PC-3 (cell line): ENCODE measurements around the gene TRIM27. TPM values are rescaled to one million over a fixed set of nuclear protein-coding genes. Genes with fewer than 3 reads are reported as not detected.

Experiments used
- ATAC-seq: fragments of 200-7000 bp; cut with Tn5 transposase; 2 replicates; pipeline ENCODE4 v1.9.1; 2020; ENCODE audit warnings: mild to moderate bottlenecking, moderate library complexity
- BruUV-seq: library from RNA; stranded (reverse); fragments of 400-500 nt; replicated peaks from 2 replicates; lab custom pipeline; 2021; lab: Mats Ljungman, UMichigan
- CTCF ChIA-PET: fragments of 300-600 bp; sonication (Branson Sonifier 250); formaldehyde crosslinking; loops from one replicate; lab custom pipeline; 2022; ENCODE audit warnings: antibody characterized with exemption; lab: Charles Lee
- POLR2A ChIA-PET: fragments of 300-600 bp; sonication (Branson Sonifier 250); formaldehyde crosslinking; loops from one replicate; lab custom pipeline; 2022; ENCODE audit warnings: antibody characterized with exemption; ENCODE audit not compliant: unreplicated experiment; lab: Charles Lee
- DNase-seq: peaks from one replicate; pipeline ENCODE4 v3.0.0-alpha.2; 2015
- H2AFZ ChIP-seq: fragments of 300-600 bp; sonication (generic); 2 replicates; pipeline ENCODE4 v1.6.0; 2016; ENCODE audit warnings: antibody characterized with exemption, low read length
- H3F3A ChIP-seq: fragments of 300-600 bp; sonication (generic); one replicate; pipeline ENCODE4 v1.6.0; 2017; ENCODE audit warnings: antibody characterized with exemption, low read length, control low read depth, mild to moderate bottlenecking; ENCODE audit not compliant: unreplicated experiment
- H3K27ac ChIP-seq: fragments of 300-600 bp; sonication (generic); 2 replicates; pipeline ENCODE4 v1.5.1; 2016; ENCODE audit warnings: mild to moderate bottlenecking, low read length
- H3K27me3 ChIP-seq: fragments of 300-600 bp; sonication (generic); 2 replicates; pipeline ENCODE4 v1.6.1; 2016; ENCODE audit warnings: low read length, mixed read lengths
- H3K36me3 ChIP-seq: fragments of 300-600 bp; sonication (generic); 2 replicates; pipeline ENCODE4 v1.6.1; 2016; ENCODE audit warnings: low read depth, mixed run types, low read length, mixed read lengths
- H3K4me1 ChIP-seq: fragments of 300-600 bp; sonication (generic); 2 replicates; pipeline ENCODE4 v1.5.1; 2016; ENCODE audit warnings: low read length; ENCODE audit not compliant: insufficient read depth
- H3K4me2 ChIP-seq: fragments of 300-600 bp; sonication (generic); 2 replicates; pipeline ENCODE4 v1.6.0; 2016; ENCODE audit warnings: low read length
- H3K4me3 ChIP-seq: fragments of 300-600 bp; sonication (generic); 2 replicates; pipeline ENCODE4 v1.5.1; 2016; ENCODE audit warnings: mild to moderate bottlenecking, low read length, mixed read lengths
- H3K79me2 ChIP-seq: fragments of 300-600 bp; sonication (generic); 2 replicates; pipeline ENCODE4 v1.6.1; 2017; ENCODE audit warnings: low read length, mixed read lengths
- H3K9ac ChIP-seq: fragments of 300-600 bp; sonication (generic); 2 replicates; pipeline ENCODE4 v1.6.0; 2016; ENCODE audit warnings: mild to moderate bottlenecking, low read length
- H3K9me2 ChIP-seq: fragments of 300-600 bp; sonication (generic); replicated peaks from 2 replicates; pipeline ENCODE4 v1.6.1; 2016; ENCODE audit warnings: mixed run types, low read length, mixed read lengths
- H3K9me3 ChIP-seq: fragments of 300-600 bp; sonication (generic); 2 replicates; pipeline ENCODE4 v1.6.1; 2016; ENCODE audit warnings: low read length, mixed read lengths
- H4K20me1 ChIP-seq: fragments of 300-600 bp; sonication (generic); 2 replicates; pipeline ENCODE4 v1.6.1; 2016; ENCODE audit warnings: low read length, mixed read lengths
- CTCF ChIP-seq: fragments of 300-600 bp; sonication (generic); conservative IDR thresholded peaks from 2 replicates; pipeline ENCODE4 v1.5.1; 2017; ENCODE audit warnings: antibody characterized with exemption, low read depth, mild to moderate bottlenecking, low read length
- EZH2 ChIP-seq: fragments of 300-600 bp; sonication (generic); IDR thresholded peaks from one replicate; pipeline ENCODE4 v1.6.1; 2017; ENCODE audit warnings: antibody characterized with exemption, mild to moderate bottlenecking, low read length; ENCODE audit not compliant: unreplicated experiment
- EZH2phosphoT487 ChIP-seq: fragments of 300-600 bp; sonication (generic); IDR thresholded peaks from 2 replicates; pipeline ENCODE4 v1.6.1; 2018; ENCODE audit warnings: mild to moderate bottlenecking, antibody characterized with exemption, low read length, borderline replicate concordance
- intact Hi-C: fragments of 100-400 bp; cut with micrococcal nuclease; formaldehyde crosslinking; loops from 2 replicates; pipeline ENCODE4 v1.9.0; 2023
- total RNA-seq: library from RNA; depleted of rRNA; stranded (reverse); fragments of >200 nt; gene quantifications from 2 replicates; pipeline ENCODE4 v1.2.3, GENCODE V29; 2014

The TRIM27 gene
- total RNA-seq, 1 experiment from 2014 or later: 85.8 TPM

- Histone ChIP-seq H3K4me2 (peak overlapping the region; percentile 63), H3K27ac (peak overlapping the region; percentile 93), H3K9me2 (no peaks in the 10 kb centered on the region), H2AFZ (no peak overlapping the region), H3K9me3 (no peaks in the 10 kb centered on the region), H3K79me2 (no peaks in the 10 kb centered on the region), H3K4me1 (peaks cover 27% of the 10 kb centered on the region), H4K20me1 (no peaks in the 10 kb centered on the region), H3F3A (peaks cover 16% of the 10 kb centered on the region), H3K27me3 (no peaks in the 10 kb centered on the region), H3K9ac (peak overlapping the region; percentile 58), H3K36me3 (no peaks in the 10 kb centered on the region), H3K4me3 (no peak overlapping the region)
- BruUV-seq: no TSS peak
- DNase-seq: peak; percentile 94
- CTCF ChIA-PET: interaction anchor here (0.6 to 1.0 kb wide), 3 partner anchors 33 to 110 kb away, joined by 3 to 6 read pairs (median 4); no protein-coding TSS in a partner anchor
- peak; percentile 90 for ATAC-seq
- intact Hi-C loops: no loop called here
- POLR2A ChIA-PET: interaction anchor here (0.5 to 1.0 kb wide), 5 partner anchors 24 to 109 kb away, joined by 4 to 17 read pairs (median 7); partner anchors contain the start of gene TRIM27
- TF ChIP-seq EZH2phosphoT487 (no peak), CTCF (no peak)
These were observed 24.1 kb upstream of the TRIM27 start for GRCh38 chr6:28947831-28948270.

GRCh38 chr6:28947067-28947765, 23.4 kb upstream of the TRIM27 start:
- DNase-seq (peak; percentile 23), ATAC-seq (no peak)
- H3K4me1 ChIP-seq: peaks cover 27% of the 10 kb centered on the region
- H3K4me2 ChIP-seq: peak overlapping the region; percentile 61
- H3K9me3 ChIP-seq: no peaks in the 10 kb centered on the region
- peak overlapping the region; percentile 93 for H3K27ac ChIP-seq
- intact Hi-C loops: no loop called here
- peaks cover 10% of the 10 kb centered on the region for H3F3A ChIP-seq
- H3K36me3 ChIP-seq: no peaks in the 10 kb centered on the region
- H4K20me1 ChIP-seq: no peaks in the 10 kb centered on the region
- no peaks in the 10 kb centered on the region for H3K27me3 ChIP-seq
- H3K9ac ChIP-seq: peak overlapping the region; percentile 58
- H3K9me2 ChIP-seq: no peaks in the 10 kb centered on the region
- CTCF ChIA-PET: interaction anchor here (1.0 kb wide), 1 partner anchor 34 kb away, joined by 4 read pairs; no protein-coding TSS in a partner anchor
- no peak overlapping the region for H2AFZ ChIP-seq
- BruUV-seq: no TSS peak
- POLR2A ChIA-PET: interaction anchor here (0.5 to 1.0 kb wide), 3 partner anchors 23 to 85 kb away, joined by 4 to 17 read pairs (median 7); partner anchors contain the start of gene TRIM27
- H3K79me2 ChIP-seq: no peaks in the 10 kb centered on the region
- TF ChIP-seq EZH2phosphoT487 (no peak), CTCF (no peak), EZH2 (no peak)
- no peak overlapping the region for H3K4me3 ChIP-seq

GRCh38 chr6:28945349-28945748, 21.6 kb upstream of the TRIM27 start:
- H3K4me3 ChIP-seq: no peak overlapping the region
- no peak for ATAC-seq
- no peak overlapping the region for H3K4me2 ChIP-seq
- H3K9ac ChIP-seq: no peak overlapping the region
- DNase-seq: no peak
- intact Hi-C loops: no loop called here
- H3K9me3 ChIP-seq: no peaks in the 10 kb centered on the region
- H4K20me1 ChIP-seq: no peaks in the 10 kb centered on the region
- no peaks in the 10 kb centered on the region for H3K36me3 ChIP-seq
- H3F3A ChIP-seq: peaks cover 10% of the 10 kb centered on the region
- H2AFZ ChIP-seq: no peak overlapping the region
- no peak overlapping the region for H3K27ac ChIP-seq
- POLR2A ChIA-PET: no interaction called here
- BruUV-seq: no TSS peak
- no peaks in the 10 kb centered on the region for H3K9me2 ChIP-seq
- TF ChIP-seq CTCF: no peak
- TF ChIP-seq EZH2phosphoT487: no peak
- TF ChIP-seq EZH2: no peak
- H3K79me2 ChIP-seq: no peaks in the 10 kb centered on the region
- peaks cover 27% of the 10 kb centered on the region for H3K4me1 ChIP-seq
- CTCF ChIA-PET: no interaction called here
- H3K27me3 ChIP-seq: no peaks in the 10 kb centered on the region
